ENCODE results near the gene GALE. TPM values are rescaled to one million over a fixed set of nuclear protein-coding genes. Genes with fewer than 3 reads are reported as not detected.
A peak's percentile ranks its signal among the peaks of the same experiment; 100 is the strongest.

Gene GALE
- total RNA-seq, 1 donor from 2014 or later = 15.8 TPM

GRCh38 chr1:23772049-23772853 lies 28.3 kb downstream of the GALE start:
- intact Hi-C loops (cut with DNase I) = no loop called here
- ATAC-seq = peak; percentile 89
- peak; percentile 94 for DNase-seq (ENCODE audit: low spot score)

GRCh38 chr1:23768733-23769132 lies 31.8 kb downstream of the GALE start:
- DNase-seq (ENCODE audit: low spot score) (no peak), ATAC-seq (no peak)
- intact Hi-C loops (cut with DNase I) = no loop called here

GRCh38 chr1:23763041-23763577 lies 37.4 kb downstream of the GALE start:
- no peak for DNase-seq (ENCODE audit: low spot score)
- ATAC-seq = peak; percentile 45
- intact Hi-C loops (cut with DNase I) = no loop called here

- peak; percentile 83 for ATAC-seq
- intact Hi-C loops (cut with DNase I) = no loop called here
- no peak for DNase-seq (ENCODE audit: low spot score)
These were observed 41.3 kb downstream of the GALE start for GRCh38 chr1:23759277-23759676.

GRCh38 chr1:23757812-23758211 lies 42.7 kb downstream of the GALE start:
- ATAC-seq (no peak), DNase-seq (ENCODE audit: low spot score) (no peak)
- intact Hi-C loops (cut with DNase I) = no loop called here

- intact Hi-C loops (cut with DNase I) = no loop called here
- no peak for DNase-seq (ENCODE audit: low spot score)
- no peak for ATAC-seq
These were observed 43.9 kb downstream of the GALE start for GRCh38 chr1:23756676-23757075.

GRCh38 chr1:23752909-23753308 lies 47.6 kb downstream of the GALE start:
- intact Hi-C loops (cut with DNase I) = no loop called here
- no peak for DNase-seq (ENCODE audit: low spot score)
- ATAC-seq = no peak

- ATAC-seq = no peak
- no peak for DNase-seq (ENCODE audit: low spot score)
- intact Hi-C loops (cut with DNase I) = no loop called here
These were observed 48.7 kb downstream of the GALE start for GRCh38 chr1:23751815-23752200.

GRCh38 chr1:23751050-23751814 lies 49.3 kb downstream of the GALE start:
- intact Hi-C loops (cut with DNase I) = no loop called here
- peak; percentile 42 for ATAC-seq
- no peak for DNase-seq (ENCODE audit: low spot score)

GRCh38 chr1:23748016-23748415 lies 52.5 kb downstream of the GALE start:
- no peak for ATAC-seq
- intact Hi-C loops (cut with DNase I) = no loop called here
- no peak for DNase-seq (ENCODE audit: low spot score)

Other genes with a start within 250 kb of the GALE start
- gene ID3, start 241.3 kb downstream of the GALE start, total RNA-seq = 289 TPM
- 1,008 TPM for gene RPL11, start 108.9 kb downstream of the GALE start, total RNA-seq
- gene ELOA, start 57.3 kb downstream of the GALE start, total RNA-seq = 28.2 TPM
- 100 TPM for gene PITHD1, start 22.3 kb downstream of the GALE start, total RNA-seq
- gene LYPLA2, start 9.6 kb downstream of the GALE start, total RNA-seq = 30.7 TPM
- gene HMGCL, start 24.7 kb upstream of the GALE start, total RNA-seq = 34.4 TPM
- 22.3 TPM for gene FUCA1, start 67.5 kb upstream of the GALE start, total RNA-seq
- 0.09 TPM for gene CNR2, start 112.6 kb upstream of the GALE start, total RNA-seq
- 84.2 TPM for gene PNRC2, start 159.1 kb upstream of the GALE start, total RNA-seq
- 92.1 TPM for gene SRSF10, start 179.6 kb upstream of the GALE start, total RNA-seq